ENCODE data around the gene ABCD1.
"Not testable (repeated sequence)": the region's sequence is repeated elsewhere in the genome, so short reads cannot be mapped to it uniquely, and the experiment has no call there.

ABCD1 gene

GRCh38 chrX:153724252-153725038, at the start of gene ABCD1, which contains the start of gene BCAP31:
Gene ABCD1, plus strand, starts transcription at chrX:153724856. Its CDS starts 411 bp downstream, at chrX:153725267.
Gene BCAP31, minus strand, starts transcription at chrX:153724387. Its CDS starts 1,143 bp downstream, at chrX:153723244.
- DNase-seq (ENCODE audit: low read depth in 2 of 2, low spot score in 1 of 2), result peak; percentile 72 to 77

- no peak for DNase-seq (ENCODE audit: low read depth in 2 of 2, low spot score in 1 of 2)
Measured at GRCh38 chrX:153681175-153681574, 43.5 kb upstream of the ABCD1 start.

- not testable (repeated sequence) for DNase-seq (ENCODE audit: low read depth in 2 of 2, low spot score in 1 of 2)
Measured at GRCh38 chrX:153683486-153683885, 41.2 kb upstream of the ABCD1 start.

GRCh38 chrX:153684467-153685155, 40.0 kb upstream of the ABCD1 start:
- DNase-seq (ENCODE audit: low read depth in 2 of 2, low spot score in 1 of 2), result no peak

- DNase-seq (ENCODE audit: low read depth in 2 of 2, low spot score in 1 of 2), result no peak
Measured at GRCh38 chrX:153685156-153685536, 39.5 kb upstream of the ABCD1 start.

- DNase-seq (ENCODE audit: low read depth in 2 of 2, low spot score in 1 of 2), result no peak
Measured at GRCh38 chrX:153685751-153686696, 38.6 kb upstream of the ABCD1 start.

- DNase-seq (ENCODE audit: low read depth in 2 of 2, low spot score in 1 of 2), result no peak
Measured at GRCh38 chrX:153686711-153687110, 37.9 kb upstream of the ABCD1 start.

- DNase-seq (ENCODE audit: low read depth in 2 of 2, low spot score in 1 of 2), result no peak
Measured at GRCh38 chrX:153687121-153688039, 37.3 kb upstream of the ABCD1 start, which contains the start of gene SLC6A8. Gene SLC6A8, plus strand, starts transcription at chrX:153687926. Its CDS starts 649 bp downstream, at chrX:153688575.

GRCh38 chrX:153688071-153688470, 36.6 kb upstream of the ABCD1 start:
- no peak for DNase-seq (ENCODE audit: low read depth in 2 of 2, low spot score in 1 of 2)

GRCh38 chrX:153688506-153688905, 36.1 kb upstream of the ABCD1 start:
- no peak for DNase-seq (ENCODE audit: low read depth in 2 of 2, low spot score in 1 of 2)

GRCh38 chrX:153688911-153689590, 35.6 kb upstream of the ABCD1 start:
- no peak for DNase-seq (ENCODE audit: low read depth in 2 of 2, low spot score in 1 of 2)

- no peak for DNase-seq (ENCODE audit: low read depth in 2 of 2, low spot score in 1 of 2)
Measured at GRCh38 chrX:153689654-153690465, 34.8 kb upstream of the ABCD1 start.

- no peak for DNase-seq (ENCODE audit: low read depth in 2 of 2, low spot score in 1 of 2)
Measured at GRCh38 chrX:153690466-153690865, 34.2 kb upstream of the ABCD1 start.

GRCh38 chrX:153691032-153691827, 33.4 kb upstream of the ABCD1 start:
- not testable (repeated sequence) for DNase-seq (ENCODE audit: low read depth in 2 of 2, low spot score in 1 of 2)

GRCh38 chrX:153692003-153692402, 32.7 kb upstream of the ABCD1 start:
- DNase-seq (ENCODE audit: low read depth in 2 of 2, low spot score in 1 of 2), result no peak

GRCh38 chrX:153692611-153693156, 32.0 kb upstream of the ABCD1 start:
- no peak for DNase-seq (ENCODE audit: low read depth in 2 of 2, low spot score in 1 of 2)

- DNase-seq (ENCODE audit: low read depth in 2 of 2, low spot score in 1 of 2), result no peak
Measured at GRCh38 chrX:153693216-153694086, 31.2 kb upstream of the ABCD1 start.
